Spleen (tissue), 7 donors: ENCODE measurements around the gene CBLC.

Experiments used
- CTCF ChIP-seq, 11 experiments: fragments of 200-600 bp in 7 of 11; fragments of 450-650 bp in 4 of 11; sonication (generic) in 4 of 11; IDR thresholded peaks in 8 of 11; conservative IDR thresholded peaks in 3 of 11; 1 replicate in 7 of 11; 2 replicates in 4 of 11; pipeline versions ENCODE4 v1.4.0 to v1.8.0; 2016 to 2021; ENCODE audit warnings: antibody characterized with exemption in 11 of 11, inconsistent platforms in 4 of 11, mild to moderate bottlenecking in 1 of 11
- POLR2A ChIP-seq, 3 donors: fragments of 450-650 bp; IDR thresholded peaks; one replicate each; pipeline ENCODE4 v1.5.1; 2017; ENCODE audit warnings: antibody characterized with exemption in 3 of 3, mild to moderate bottlenecking in 1 of 3
- POLR2AphosphoS5 ChIP-seq, 3 donors: sonication (generic); formaldehyde crosslinking; IDR thresholded peaks; one replicate each; pipeline ENCODE4 v1.5.1; 2017; ENCODE audit warnings: antibody characterized with exemption in 3 of 3
- donor health status: DM: no; HTN: no; CAD: no; lungs with moderate emphysema.
- donor health status: DM: no; HTN: no; CAD: no.
- donor health status: DM: no; HTN: no; CAD: no.

- TF ChIP-seq POLR2AphosphoS5 (IDR thresholded peaks at IDR 0.05) (no peak), CTCF (IDR thresholded peaks at IDR 0.05 in 8 of 11, conservative IDR thresholded peaks at IDR 0.05 in 3 of 11) (no peak), POLR2A (IDR thresholded peaks at IDR 0.05) (no peak)
Observed at GRCh38 chr19:44749292-44749691, 28.4 kb upstream of the CBLC start.
